Endothelial cell (in vitro differentiated cells): ENCODE measurements around the gene SYNPO2. TPM values are rescaled to one million over a fixed set of nuclear protein-coding genes. Genes with fewer than 3 reads are reported as not detected.
A peak's percentile ranks its signal among the peaks of the same experiment; 100 is the strongest.

Experiments
- DNase-seq: peaks from one replicate; pipeline ENCODE4 v3.0.0; 2021; ENCODE audit warnings: low spot score
- H3K27ac Mint-ChIP-seq: one replicate; pipeline ENCODE4 v1.8.0; 2021; ENCODE audit warnings: mixed read lengths, inconsistent platforms; ENCODE audit not compliant: unreplicated experiment
- H3K27me3 Mint-ChIP-seq: one replicate; pipeline ENCODE4 v1.8.0; 2021; ENCODE audit warnings: mild to moderate bottlenecking, moderate library complexity, mixed read lengths, inconsistent platforms; ENCODE audit not compliant: unreplicated experiment
- H3K36me3 Mint-ChIP-seq: one replicate; pipeline ENCODE4 v1.8.0; 2021; ENCODE audit warnings: mild to moderate bottlenecking, low read depth, mixed read lengths, inconsistent platforms; ENCODE audit not compliant: unreplicated experiment
- H3K4me1 Mint-ChIP-seq: one replicate; pipeline ENCODE4 v1.8.0; 2021; ENCODE audit warnings: mild to moderate bottlenecking, mixed read lengths, inconsistent platforms; ENCODE audit not compliant: unreplicated experiment
- H3K4me3 Mint-ChIP-seq: one replicate; pipeline ENCODE4 v1.8.0; 2021; ENCODE audit warnings: mild to moderate bottlenecking, mixed read lengths, inconsistent platforms; ENCODE audit not compliant: unreplicated experiment
- H3K9me3 Mint-ChIP-seq: one replicate; pipeline ENCODE4 v1.8.0; 2021; ENCODE audit warnings: mixed read lengths, inconsistent platforms; ENCODE audit not compliant: unreplicated experiment
- CTCF ChIP-seq: fragments of 200-600 bp; sonication (generic); IDR thresholded peaks from one replicate; pipeline ENCODE4 v1.5.0; 2021; ENCODE audit warnings: antibody characterized with exemption; ENCODE audit not compliant: unreplicated experiment
- total RNA-seq: library from RNA; stranded (reverse); fragmentation: NEBNext Ultra II Directional; extraction: Animal tissue kit (Norgen Biotek cat#: 25700); gene quantifications from one replicate; pipeline ENCODE4 v1.2.1, GENCODE V29; 2021; ENCODE audit not compliant: unreplicated experiment

The SYNPO2 gene
- total RNA-seq, 1 donor from 2014 or later = 1.1 TPM

GRCh38 chr4:119104644-119105273, 216.1 kb downstream of the SYNPO2 start:
- peak overlapping the region; percentile 64 for H3K27ac Mint-ChIP-seq
- no peak for TF ChIP-seq CTCF

GRCh38 chr4:119105605-119106004, 217.0 kb downstream of the SYNPO2 start:
- no peaks in the 10 kb centered on the region for H3K9me3 Mint-ChIP-seq
- DNase-seq = no peak
- peaks cover 17% of the 10 kb centered on the region for H3K4me1 Mint-ChIP-seq
- H3K4me3 Mint-ChIP-seq = no peak overlapping the region
- no peak for TF ChIP-seq CTCF
- no peaks in the 10 kb centered on the region for H3K36me3 Mint-ChIP-seq
- no peak overlapping the region for H3K27ac Mint-ChIP-seq
- H3K27me3 Mint-ChIP-seq = peaks cover 2% of the 10 kb centered on the region

More at GRCh38 chr4:119104644-119105273, 216.1 kb downstream of the SYNPO2 start:
- Mint-ChIP-seq H3K36me3 (no peaks in the 10 kb centered on the region), H3K4me3 (no peak overlapping the region), H3K4me1 (peaks cover 17% of the 10 kb centered on the region), H3K9me3 (no peaks in the 10 kb centered on the region), H3K27me3 (peaks cover 2% of the 10 kb centered on the region)
- DNase-seq = no peak

GRCh38 chr4:119106036-119107000, 217.7 kb downstream of the SYNPO2 start:
- H3K4me3 Mint-ChIP-seq = no peak overlapping the region
- no peak for DNase-seq
- no peaks in the 10 kb centered on the region for H3K36me3 Mint-ChIP-seq
- no peaks in the 10 kb centered on the region for H3K9me3 Mint-ChIP-seq
- peak overlapping the region; percentile 52 for H3K27ac Mint-ChIP-seq
- no peak for TF ChIP-seq CTCF
- H3K4me1 Mint-ChIP-seq = peaks cover 20% of the 10 kb centered on the region
- peaks cover 2% of the 10 kb centered on the region for H3K27me3 Mint-ChIP-seq

- Mint-ChIP-seq H3K9me3 (no peaks in the 10 kb centered on the region), H3K27me3 (no peaks in the 10 kb centered on the region), H3K4me1 (peaks cover 13% of the 10 kb centered on the region), H3K27ac (no peak overlapping the region), H3K36me3 (no peaks in the 10 kb centered on the region), H3K4me3 (no peak overlapping the region)
- no peak for TF ChIP-seq CTCF
- no peak for DNase-seq
Observed at GRCh38 chr4:119110121-119110520, 221.5 kb downstream of the SYNPO2 start.

Other genes starting within 250 kb of the SYNPO2 start
- 45.0 TPM for gene METTL14, start 203.5 kb upstream of the SYNPO2 start, total RNA-seq
- gene SEC24D, start 52.7 kb upstream of the SYNPO2 start, total RNA-seq = 70.4 TPM
- not detected for gene MYOZ2, start 247.0 kb downstream of the SYNPO2 start, total RNA-seq